ENCODE results near the gene CCR5.
A peak's percentile ranks its signal among the peaks of the same experiment; 100 is the strongest.
"Not testable (repeated sequence)": the region's sequence is repeated elsewhere in the genome, so short reads cannot be mapped to it uniquely, and the experiment has no call there.

Gene CCR5

GRCh38 chr3:46370839-46371518 lies at the start of gene CCR5:
TSS of gene CCR5 (plus strand) at chr3:46370946. CDS start at chr3:46372903, 1,957 bp downstream.
- no peak; the same call in 1 of the 2 replicates for TF ChIP-seq EZH2phosphoT487 (IDR thresholded peaks at IDR 0.05; ENCODE audit: low read depth)
- no peak for TF ChIP-seq CTCF (IDR thresholded peaks at IDR 0.05; ENCODE audit: low read depth, low read length)
- Histone ChIP-seq H2AFZ (ENCODE audit: low read depth, low read length) (no peak within 1 kb of the TSS), H3K9me3 (ENCODE audit: insufficient read depth, low read length) (no peaks in the 10 kb centered on the region), H3K4me1 (ENCODE audit: low read length) (peaks cover 50% of the 10 kb centered on the region), H4K20me1 (ENCODE audit: insufficient read depth, low read length) (no peaks in the 10 kb centered on the region; the same call in 1 of the 2 replicates), H3K4me2 (ENCODE audit: low read length) (peak within 1 kb of the TSS; percentile 77), H3K9ac (ENCODE audit: low read length) (peak within 1 kb of the TSS; percentile 27; the same call in 1 of the 2 replicates), H3K36me3 (replicated peaks; ENCODE audit: low read depth, low read length) (no peaks in the 10 kb centered on the region), H3K79me2 (ENCODE audit: low read length) (no peaks in the 10 kb centered on the region), H3K27me3 (ENCODE audit: low read depth, low read length) (peaks cover 63% of the 10 kb centered on the region), H3K27ac (ENCODE audit: low read length) (peak within 1 kb of the TSS; percentile 53), H3K4me3 (ENCODE audit: low read length) (peak within 1 kb of the TSS; percentile 55)

DNA sequence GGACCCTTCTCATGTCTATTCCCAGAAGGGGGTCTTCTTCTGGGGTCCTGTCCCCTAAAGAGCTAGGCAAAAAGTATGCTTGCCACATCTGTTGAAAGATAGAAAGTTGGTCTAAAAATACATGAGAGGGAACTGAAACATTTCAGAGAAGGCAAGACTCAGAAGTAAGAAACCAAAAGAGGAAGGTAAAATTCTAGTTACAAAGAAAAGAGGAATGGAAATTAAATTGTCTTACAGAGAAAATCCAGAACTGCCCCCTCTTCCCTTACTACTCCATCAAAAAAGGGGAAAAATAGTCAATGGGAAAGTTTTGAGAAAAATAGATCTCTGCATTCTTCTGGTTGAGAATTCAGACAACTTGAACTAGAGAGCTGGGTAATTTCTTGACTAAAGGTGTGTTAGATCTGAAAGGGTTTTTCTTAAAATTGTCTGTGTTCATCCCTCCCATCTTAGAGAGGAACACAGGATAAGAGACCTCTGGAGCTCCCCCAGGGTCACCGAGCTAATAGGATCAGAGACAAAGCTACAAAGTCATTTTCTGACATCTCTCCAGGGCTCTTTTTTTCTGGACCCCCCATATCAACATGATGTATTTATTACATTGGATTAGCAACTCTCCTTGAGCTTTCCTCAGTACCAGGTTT lies 49.2 kb upstream of the CCR5 start:
- Histone ChIP-seq H3K36me3 (replicated peaks; ENCODE audit: low read depth, low read length) (peaks cover 41% of the 10 kb centered on the region), H3K27ac (ENCODE audit: low read length) (peak overlapping the region; percentile 76), H3K79me2 (ENCODE audit: low read length) (no peaks in the 10 kb centered on the region), H3K4me2 (ENCODE audit: low read length) (peak overlapping the region; percentile 64), H3K9ac (ENCODE audit: low read length) (peak overlapping the region; percentile 43), H4K20me1 (ENCODE audit: insufficient read depth, low read length) (no peaks in the 10 kb centered on the region), H3K27me3 (ENCODE audit: low read depth, low read length) (0 out of 2 replicates have a peak, but pooled peaks cover 4% of the 10 kb centered on the region), H3K9me3 (ENCODE audit: insufficient read depth, low read length) (peaks cover 41% of the 10 kb centered on the region; the same call in 1 of the 2 replicates), H2AFZ (ENCODE audit: low read depth, low read length) (no peak overlapping the region), H3K4me1 (ENCODE audit: low read length) (peaks cover 29% of the 10 kb centered on the region), H3K4me3 (ENCODE audit: low read length) (peak overlapping the region; percentile 37)
- no peak for TF ChIP-seq CTCF (IDR thresholded peaks at IDR 0.05; ENCODE audit: low read depth, low read length)
- no peak for TF ChIP-seq EZH2phosphoT487 (IDR thresholded peaks at IDR 0.05; ENCODE audit: low read depth)

- Histone ChIP-seq H3K4me3 (ENCODE audit: low read length) (no peak overlapping the region), H3K4me1 (ENCODE audit: low read length) (peaks cover 27% of the 10 kb centered on the region), H2AFZ (ENCODE audit: low read depth, low read length) (no peak overlapping the region), H3K27me3 (ENCODE audit: low read depth, low read length) (0 out of 2 replicates have a peak, but pooled peaks cover 4% of the 10 kb centered on the region), H3K9me3 (ENCODE audit: insufficient read depth, low read length) (peaks cover 36% of the 10 kb centered on the region; the same call in 1 of the 2 replicates), H4K20me1 (ENCODE audit: insufficient read depth, low read length) (no peaks in the 10 kb centered on the region), H3K9ac (ENCODE audit: low read length) (no peak overlapping the region), H3K4me2 (ENCODE audit: low read length) (no peak overlapping the region), H3K36me3 (replicated peaks; ENCODE audit: low read depth, low read length) (peaks cover 33% of the 10 kb centered on the region), H3K27ac (ENCODE audit: low read length) (no peak overlapping the region), H3K79me2 (ENCODE audit: low read length) (no peaks in the 10 kb centered on the region)
- no peak for TF ChIP-seq CTCF (IDR thresholded peaks at IDR 0.05; ENCODE audit: low read depth, low read length)
- no peak for TF ChIP-seq EZH2phosphoT487 (IDR thresholded peaks at IDR 0.05; ENCODE audit: low read depth)
Observed at GRCh38 chr3:46324036-46324435, 46.7 kb upstream of the CCR5 start.

DNA sequence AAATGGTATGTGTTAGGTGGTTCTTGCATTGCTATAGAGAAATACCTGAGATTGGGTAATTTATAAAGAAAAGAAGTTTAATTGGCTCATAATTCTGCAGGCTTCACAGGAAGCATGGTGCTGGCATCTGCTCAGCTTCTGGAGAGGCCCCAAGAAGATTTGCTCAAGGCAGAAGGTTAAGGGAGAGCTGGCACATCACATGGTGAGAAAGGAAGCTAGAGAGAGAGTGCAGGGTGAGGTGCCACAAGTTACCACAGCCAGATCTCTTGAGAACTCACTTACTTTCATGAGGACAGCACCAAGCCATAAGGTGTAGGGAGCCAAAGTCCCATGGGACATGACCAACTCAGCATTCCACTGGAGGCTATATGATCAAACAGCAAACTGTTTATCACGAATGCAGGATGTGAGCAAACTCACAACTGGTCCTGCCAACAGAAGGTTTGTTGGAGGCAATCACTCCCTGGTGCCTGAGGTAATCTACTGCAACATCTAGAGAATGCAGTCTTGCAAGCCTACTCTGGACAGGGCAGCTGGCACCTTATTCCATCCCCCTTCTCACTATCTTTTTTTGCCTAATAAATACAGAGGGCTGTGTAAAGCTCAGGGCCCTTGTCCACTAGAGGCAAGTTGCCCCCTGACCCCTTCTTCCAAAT lies 45.0 kb upstream of the CCR5 start:
- H3K27ac ChIP-seq (ENCODE audit: low read length), result no peak overlapping the region

DNA sequence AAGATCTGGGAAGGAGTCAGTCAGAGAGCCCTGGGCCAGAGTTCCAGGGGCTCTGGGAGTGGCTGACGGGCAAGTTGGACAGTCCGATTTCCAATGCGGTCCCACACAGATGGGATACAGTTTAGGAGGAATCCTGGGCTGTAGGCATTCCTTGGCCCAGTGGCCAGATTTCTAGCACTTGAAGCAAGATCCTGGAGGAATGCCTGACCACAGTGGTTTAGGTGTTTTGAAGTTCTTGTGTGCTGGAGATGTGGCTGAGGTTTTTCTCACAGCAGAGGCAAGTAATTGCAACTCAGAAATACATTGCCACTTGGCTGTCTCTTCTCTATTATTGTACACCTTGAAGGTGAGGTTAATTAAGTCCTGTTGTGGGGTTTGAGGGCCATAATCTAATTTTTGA lies 40.1 kb upstream of the CCR5 start:
- not testable (repeated sequence) for H3K9me3 ChIP-seq (ENCODE audit: insufficient read depth, low read length); H3K36me3 ChIP-seq (replicated peaks; ENCODE audit: low read depth, low read length); H3K4me1 ChIP-seq (ENCODE audit: low read length); H3K4me2 ChIP-seq (ENCODE audit: low read length); H4K20me1 ChIP-seq (ENCODE audit: insufficient read depth, low read length); H3K27me3 ChIP-seq (ENCODE audit: low read depth, low read length); H2AFZ ChIP-seq (ENCODE audit: low read depth, low read length); H3K27ac ChIP-seq (ENCODE audit: low read length); H3K4me3 ChIP-seq (ENCODE audit: low read length); H3K79me2 ChIP-seq (ENCODE audit: low read length); H3K9ac ChIP-seq (ENCODE audit: low read length)

More for the DNA sequence above, 45.0 kb upstream of the CCR5 start:
- no peak overlapping the region for H3K4me3 ChIP-seq (ENCODE audit: low read length)
- H3K4me2 ChIP-seq (ENCODE audit: low read length), result no peak overlapping the region
- H3K79me2 ChIP-seq (ENCODE audit: low read length), result no peaks in the 10 kb centered on the region
- peaks cover 26% of the 10 kb centered on the region; the same call in 1 of the 2 replicates for H3K9me3 ChIP-seq (ENCODE audit: insufficient read depth, low read length)
- H2AFZ ChIP-seq (ENCODE audit: low read depth, low read length), result no peak overlapping the region
- H3K36me3 ChIP-seq (replicated peaks; ENCODE audit: low read depth, low read length), result peaks cover 25% of the 10 kb centered on the region
- TF ChIP-seq EZH2phosphoT487 (IDR thresholded peaks at IDR 0.05; ENCODE audit: low read depth) (no peak), CTCF (IDR thresholded peaks at IDR 0.05; ENCODE audit: low read depth, low read length) (no peak)
- no peak overlapping the region for H3K9ac ChIP-seq (ENCODE audit: low read length)
- no peaks in the 10 kb centered on the region for H4K20me1 ChIP-seq (ENCODE audit: insufficient read depth, low read length)
- H3K4me1 ChIP-seq (ENCODE audit: low read length), result peaks cover 23% of the 10 kb centered on the region
- H3K27me3 ChIP-seq (ENCODE audit: low read depth, low read length), result 0 out of 2 replicates have a peak, but pooled peaks cover 4% of the 10 kb centered on the region
